ENCODE measurements around the gene NPAT. TPM values are rescaled to one million over a fixed set of nuclear protein-coding genes. Genes with fewer than 3 reads are reported as not detected.

NPAT gene
- total RNA-seq, 1 donor from 2014 or later = 39.2 TPM

GRCh38 chr11:108241330-108242037 lies 19.0 kb upstream of the NPAT start:
- no peaks in the 10 kb centered on the region for H3K9me3 Mint-ChIP-seq
- Histone ChIP-seq H4K20me1 (ENCODE audit: low read depth) (no peaks in the 10 kb centered on the region), H3K4me2 (no peak overlapping the region), H2AFZ (replicated peaks) (no peak overlapping the region), H3K27ac (no peak overlapping the region), H3F3A (ENCODE audit: low read depth) (no peaks in the 10 kb centered on the region), H3K36me3 (no peaks in the 10 kb centered on the region), H3K79me2 (ENCODE audit: low read depth) (no peaks in the 10 kb centered on the region), H3K4me3 (no peak overlapping the region), H3K4me1 (no peaks in the 10 kb centered on the region), H3K27me3 (no peaks in the 10 kb centered on the region), H3K9ac (no peak overlapping the region), H3K9me3 (ENCODE audit: low read depth) (no peaks in the 10 kb centered on the region)
- no peaks in the 10 kb centered on the region for H3K4me1 Mint-ChIP-seq
- peaks cover 12% of the 10 kb centered on the region for H3K36me3 Mint-ChIP-seq
- H3K27ac Mint-ChIP-seq = no peak overlapping the region
- no peak for DNase-seq (ENCODE audit: low spot score)
- H3K4me3 Mint-ChIP-seq = no peak overlapping the region
- TF ChIP-seq EZH2 (IDR thresholded peaks at IDR 0.05) (no peak), CTCF (IDR thresholded peaks at IDR 0.05) (no peak), EZH2phosphoT487 (IDR thresholded peaks at IDR 0.05) (no peak)
- H3K27me3 Mint-ChIP-seq (ENCODE audit: insufficient read depth, low read depth) = no peaks in the 10 kb centered on the region

- Mint-ChIP-seq H3K4me3 (no peak overlapping the region), H3K27ac (no peak overlapping the region), H3K27me3 (ENCODE audit: insufficient read depth, low read depth) (no peaks in the 10 kb centered on the region), H3K4me1 (no peaks in the 10 kb centered on the region), H3K9me3 (no peaks in the 10 kb centered on the region), H3K36me3 (peaks cover 15% of the 10 kb centered on the region)
- no peaks in the 10 kb centered on the region for H3K27me3 ChIP-seq
- no peak overlapping the region for H2AFZ ChIP-seq (replicated peaks)
- H3K27ac ChIP-seq = no peak overlapping the region
- H3K4me2 ChIP-seq = no peak overlapping the region
- no peaks in the 10 kb centered on the region for H3K4me1 ChIP-seq
- no peaks in the 10 kb centered on the region for H3K79me2 ChIP-seq (ENCODE audit: low read depth)
- no peak overlapping the region for H3K4me3 ChIP-seq
- H3K9me3 ChIP-seq (ENCODE audit: low read depth) = no peaks in the 10 kb centered on the region
- no peak overlapping the region for H3K9ac ChIP-seq
- no peaks in the 10 kb centered on the region for H4K20me1 ChIP-seq (ENCODE audit: low read depth)
- no peaks in the 10 kb centered on the region for H3K36me3 ChIP-seq
- TF ChIP-seq EZH2 (IDR thresholded peaks at IDR 0.05) (no peak), EZH2phosphoT487 (IDR thresholded peaks at IDR 0.05) (no peak), CTCF (IDR thresholded peaks at IDR 0.05) (no peak)
- DNase-seq (ENCODE audit: low spot score) = no peak
- H3F3A ChIP-seq (ENCODE audit: low read depth) = no peaks in the 10 kb centered on the region
These were observed 16.6 kb upstream of the NPAT start for GRCh38 chr11:108239076-108239475.

- H3K9me3 ChIP-seq (ENCODE audit: low read depth) = no peaks in the 10 kb centered on the region
- no peak overlapping the region for H3K4me3 ChIP-seq
- no peaks in the 10 kb centered on the region for H4K20me1 ChIP-seq (ENCODE audit: low read depth)
- H2AFZ ChIP-seq (replicated peaks) = no peak overlapping the region
- H3K4me1 ChIP-seq = no peaks in the 10 kb centered on the region
- H3K79me2 ChIP-seq (ENCODE audit: low read depth) = no peaks in the 10 kb centered on the region
- no peak overlapping the region for H3K27ac ChIP-seq
- H3K4me2 ChIP-seq = no peak overlapping the region
- TF ChIP-seq CTCF (IDR thresholded peaks at IDR 0.05) = no peak
- TF ChIP-seq EZH2 (IDR thresholded peaks at IDR 0.05) = no peak
- TF ChIP-seq EZH2phosphoT487 (IDR thresholded peaks at IDR 0.05) = no peak
- Mint-ChIP-seq H3K27ac (no peak overlapping the region), H3K27me3 (ENCODE audit: insufficient read depth, low read depth) (no peaks in the 10 kb centered on the region), H3K9me3 (no peaks in the 10 kb centered on the region), H3K4me3 (no peak overlapping the region), H3K36me3 (peaks cover 17% of the 10 kb centered on the region), H3K4me1 (no peaks in the 10 kb centered on the region)
- H3K9ac ChIP-seq = no peak overlapping the region
- H3K36me3 ChIP-seq = no peaks in the 10 kb centered on the region
- DNase-seq (ENCODE audit: low spot score) = no peak
- no peaks in the 10 kb centered on the region for H3F3A ChIP-seq (ENCODE audit: low read depth)
- H3K27me3 ChIP-seq = no peaks in the 10 kb centered on the region
These were observed 14.6 kb upstream of the NPAT start for GRCh38 chr11:108237058-108237481.

All from neural progenitor cell (in vitro differentiated cells).